Ascending aorta (tissue), 2 donors: ENCODE data around the gene ARF3. TPM values are rescaled to one million over a fixed set of nuclear protein-coding genes. Genes with fewer than 3 reads are reported as not detected.

Experiments
- DNase-seq, 2 donors: peaks; one replicate each; pipeline ENCODE4 v3.0.0-alpha.2; 2019; ENCODE audit warnings: low spot score in 2 of 2
- H3K27ac ChIP-seq, 2 donors: fragments of 200-600 bp; sonication (generic); one replicate each; pipeline ENCODE4 v1.5.1; 2016 to 2017; ENCODE audit warnings: mild to moderate bottlenecking in 1 of 2
- H3K27me3 ChIP-seq: fragments of 200-600 bp; sonication (generic); one replicate; pipeline ENCODE4 v1.5.1; 2017
- H3K36me3 ChIP-seq, 2 donors: fragments of 200-600 bp; sonication (generic); one replicate each; pipeline ENCODE4 v1.5.1; 2016
- H3K4me1 ChIP-seq, 2 donors: fragments of 200-600 bp; sonication (generic); one replicate each; pipeline ENCODE4 v1.5.1; 2016 to 2017; ENCODE audit warnings: mild to moderate bottlenecking in 1 of 2
- H3K4me3 ChIP-seq, 2 donors: fragments of 200-600 bp; sonication (generic); one replicate each; pipeline ENCODE4 v1.5.1; 2016 to 2017; ENCODE audit warnings: mild to moderate bottlenecking in 1 of 2
- H3K9me3 ChIP-seq, 2 donors: fragments of 200-600 bp; sonication (generic); one replicate each; pipeline ENCODE4 v1.5.1; 2016
- intact Hi-C: fragments of 100-400 bp; cut with DNase I; formaldehyde crosslinking; loops from one replicate; pipeline ENCODE4 v1.15.1; 2023
- total RNA-seq: library from RNA; depleted of rRNA; stranded (reverse); fragments of >200 nt; gene quantifications from one replicate; pipeline ENCODE4 v1.1.0, GENCODE V29; 2016
- TF ChIP-seq, protein P1 (sequence below), 3 experiments: fragments of 200-600 bp in 2 of 3; fragments of 450-650 bp in 1 of 3; sonication (generic) in 2 of 3; IDR thresholded peaks; one replicate each; pipeline ENCODE4 v1.5.1; 2016 to 2019; ENCODE audit warnings: antibody characterized with exemption in 3 of 3, mild to moderate bottlenecking in 1 of 3, moderate library complexity in 1 of 3

Gene ARF3
- total RNA-seq, 1 donor from 2014 or later = 68.4 TPM

GRCh38 chr12:48985901-48986300 lies 28.6 kb upstream of the ARF3 start:
- Histone ChIP-seq H3K4me1 (peaks cover 6 to 9% of the 10 kb centered on the region in 2 donors), H3K27ac (no peak overlapping the region), H3K9me3 (no peaks in the 10 kb centered on the region), H3K27me3 (peaks cover 10% of the 10 kb centered on the region), H3K36me3 (no peaks in the 10 kb centered on the region), H3K4me3 (no peak overlapping the region)
- TF ChIP-seq, protein P1, sequence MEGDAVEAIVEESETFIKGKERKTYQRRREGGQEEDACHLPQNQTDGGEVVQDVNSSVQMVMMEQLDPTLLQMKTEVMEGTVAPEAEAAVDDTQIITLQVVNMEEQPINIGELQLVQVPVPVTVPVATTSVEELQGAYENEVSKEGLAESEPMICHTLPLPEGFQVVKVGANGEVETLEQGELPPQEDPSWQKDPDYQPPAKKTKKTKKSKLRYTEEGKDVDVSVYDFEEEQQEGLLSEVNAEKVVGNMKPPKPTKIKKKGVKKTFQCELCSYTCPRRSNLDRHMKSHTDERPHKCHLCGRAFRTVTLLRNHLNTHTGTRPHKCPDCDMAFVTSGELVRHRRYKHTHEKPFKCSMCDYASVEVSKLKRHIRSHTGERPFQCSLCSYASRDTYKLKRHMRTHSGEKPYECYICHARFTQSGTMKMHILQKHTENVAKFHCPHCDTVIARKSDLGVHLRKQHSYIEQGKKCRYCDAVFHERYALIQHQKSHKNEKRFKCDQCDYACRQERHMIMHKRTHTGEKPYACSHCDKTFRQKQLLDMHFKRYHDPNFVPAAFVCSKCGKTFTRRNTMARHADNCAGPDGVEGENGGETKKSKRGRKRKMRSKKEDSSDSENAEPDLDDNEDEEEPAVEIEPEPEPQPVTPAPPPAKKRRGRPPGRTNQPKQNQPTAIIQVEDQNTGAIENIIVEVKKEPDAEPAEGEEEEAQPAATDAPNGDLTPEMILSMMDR (IDR thresholded peaks at IDR 0.05) = no peak
- DNase-seq = no peak
- intact Hi-C loops = no loop called here

DNA sequence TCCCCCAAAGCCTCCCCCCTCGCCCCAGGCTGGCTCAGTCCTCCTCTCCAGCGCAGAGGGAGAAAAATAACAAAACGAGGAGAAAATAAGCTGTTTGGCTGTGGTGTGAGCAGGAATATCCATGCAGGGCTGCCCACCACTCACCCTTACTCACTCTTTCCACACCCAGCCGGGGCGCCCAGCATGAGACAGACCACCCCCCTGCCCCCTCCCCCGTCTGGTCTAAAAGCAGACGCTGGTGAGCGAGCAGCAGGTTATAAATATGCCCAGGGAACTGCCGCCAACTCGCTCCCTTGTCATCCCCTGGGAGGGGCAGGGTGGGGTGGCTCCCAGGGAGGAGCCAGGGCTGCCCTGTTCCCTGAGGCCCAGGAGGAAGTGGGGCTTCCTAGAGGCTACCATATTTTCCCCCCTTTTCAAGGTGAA lies 28.2 kb upstream of the ARF3 start:
- Histone ChIP-seq H3K4me3 (peak overlapping the region in 1 of 2 donors; percentile 33), H3K4me1 (peaks cover 9 to 12% of the 10 kb centered on the region in 2 donors), H3K36me3 (no peaks in the 10 kb centered on the region), H3K9me3 (no peaks in the 10 kb centered on the region), H3K27me3 (peaks cover 15% of the 10 kb centered on the region), H3K27ac (no peak overlapping the region)
- DNase-seq = peak in 1 of 2 donors; percentile 62
- TF ChIP-seq, protein P1 (IDR thresholded peaks at IDR 0.05) = no peak
- intact Hi-C loops = no loop called here

- no peak for DNase-seq
- H3K4me3 ChIP-seq = no peak overlapping the region
- no peaks in the 10 kb centered on the region for H3K9me3 ChIP-seq
- peaks cover 24% of the 10 kb centered on the region for H3K27me3 ChIP-seq
- peaks cover 25 to 38% of the 10 kb centered on the region in 2 donors for H3K4me1 ChIP-seq
- H3K27ac ChIP-seq = no peak overlapping the region
- intact Hi-C loops = no loop called here
- TF ChIP-seq, protein P1 (IDR thresholded peaks at IDR 0.05) = no peak
- no peaks in the 10 kb centered on the region for H3K36me3 ChIP-seq
Measured at GRCh38 chr12:48982397-48983080, 25.3 kb upstream of the ARF3 start.

DNA sequence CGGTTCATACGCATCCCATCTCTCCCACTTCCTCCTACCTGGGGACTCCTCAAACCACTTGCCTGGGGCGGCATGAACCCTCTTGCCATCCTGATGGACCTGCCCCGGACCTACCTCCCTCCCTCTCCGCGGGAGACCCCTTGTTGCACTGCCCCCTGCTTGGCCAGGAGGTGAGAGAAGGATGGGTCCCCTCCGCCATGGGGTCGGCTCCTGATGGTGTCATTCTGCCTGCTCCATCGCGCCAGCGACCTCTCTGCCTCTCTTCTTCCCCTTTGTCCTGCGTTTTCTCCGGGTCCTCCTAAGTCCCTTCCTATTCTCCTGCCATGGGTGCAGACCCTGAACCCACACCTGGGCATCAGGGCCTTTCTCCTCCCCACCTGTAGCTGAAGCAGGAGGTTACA lies 24.5 kb upstream of the ARF3 start:
- TF ChIP-seq, protein P1 (IDR thresholded peaks at IDR 0.05) = no peak
- peak overlapping the region in 1 of 2 donors; percentile 43 for H3K4me3 ChIP-seq
- DNase-seq = no peak
- peaks cover 27% of the 10 kb centered on the region for H3K27me3 ChIP-seq
- no peaks in the 10 kb centered on the region for H3K9me3 ChIP-seq
- H3K4me1 ChIP-seq = peaks cover 25 to 38% of the 10 kb centered on the region in 2 donors
- no peaks in the 10 kb centered on the region for H3K36me3 ChIP-seq
- no peak overlapping the region for H3K27ac ChIP-seq
- intact Hi-C loops = no loop called here

DNA sequence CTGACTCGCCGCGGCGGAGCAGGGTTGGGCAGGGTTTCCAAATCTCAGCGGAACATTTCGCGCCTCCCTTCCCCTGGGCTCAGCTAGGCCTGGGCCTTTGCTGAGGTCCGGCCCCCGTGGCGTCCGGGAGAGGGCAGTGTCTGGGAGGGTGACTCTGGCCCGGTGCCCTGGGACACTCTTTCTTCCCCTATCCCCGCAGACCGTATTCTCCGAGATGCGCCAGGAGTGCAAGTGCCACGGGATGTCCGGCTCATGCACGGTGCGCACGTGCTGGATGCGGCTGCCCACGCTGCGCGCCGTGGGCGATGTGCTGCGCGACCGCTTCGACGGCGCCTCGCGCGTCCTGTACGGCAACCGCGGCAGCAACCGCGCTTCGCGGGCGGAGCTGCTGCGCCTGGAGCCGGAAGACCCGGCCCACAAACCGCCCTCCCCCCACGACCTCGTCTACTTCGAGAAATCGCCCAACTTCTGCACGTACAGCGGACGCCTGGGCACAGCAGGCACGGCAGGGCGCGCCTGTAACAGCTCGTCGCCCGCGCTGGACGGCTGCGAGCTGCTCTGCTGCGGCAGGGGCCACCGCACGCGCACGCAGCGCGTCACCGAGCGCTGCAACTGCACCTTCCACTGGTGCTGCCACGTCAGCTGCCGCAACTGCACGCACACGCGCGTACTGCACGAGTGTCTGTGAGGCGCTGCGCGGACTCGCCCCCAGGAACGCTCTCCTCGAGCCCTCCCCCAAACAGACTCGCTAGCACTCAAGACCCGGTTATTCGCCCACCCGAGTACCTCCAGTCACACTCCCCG lies 23.9 kb upstream of the ARF3 start:
- no peak for DNase-seq
- TF ChIP-seq, protein P1 (IDR thresholded peaks at IDR 0.05) = peak in 2 of 3 experiments; percentile 2 to 22

More for the DNA sequence above, 23.9 kb upstream of the ARF3 start:
- Histone ChIP-seq H3K4me1 (peaks cover 25 to 38% of the 10 kb centered on the region in 2 donors), H3K4me3 (peak overlapping the region; percentile 43 to 60), H3K27ac (no peak overlapping the region), H3K9me3 (no peaks in the 10 kb centered on the region), H3K36me3 (no peaks in the 10 kb centered on the region), H3K27me3 (peaks cover 27% of the 10 kb centered on the region)
- intact Hi-C loops = no loop called here
